SK-N-MC (cell line): ENCODE data around the gene CDH18.

ENCODE experiments used
- DNase-seq: peaks from one replicate; pipeline ENCODE4 v3.0.0-alpha.2; 2011; ENCODE audit warnings: low read depth, low spot score
- H3K27ac ChIP-seq: fragments of 200-600 bp; sonication (generic); 2 replicates; pipeline ENCODE4 v1.5.1; 2016; ENCODE audit warnings: mixed run types
- H3K36me3 ChIP-seq: fragments of 200-600 bp; sonication (generic); 2 replicates; pipeline ENCODE4 v1.6.1; 2017; ENCODE audit warnings: antibody characterized with exemption, low read length, mixed read lengths; ENCODE audit not compliant: insufficient read depth
- H3K4me3 ChIP-seq: fragments of 200-600 bp; sonication (generic); 2 replicates; pipeline ENCODE4 v1.5.1; 2016
- H3K9ac ChIP-seq: fragments of 200-600 bp; sonication (generic); 2 replicates; pipeline ENCODE4 v1.8.0; 2017; ENCODE audit warnings: mixed run types, mixed read lengths; ENCODE audit not compliant: insufficient read length
- H3K9me3 ChIP-seq: fragments of 200-600 bp; sonication (generic); 2 replicates; pipeline ENCODE4 v1.6.1; 2017; ENCODE audit warnings: low read depth, mild to moderate bottlenecking, antibody characterized with exemption, low read length, moderate library complexity, mixed read lengths
- EZH2 ChIP-seq: fragments of 200-600 bp; sonication (generic); IDR thresholded peaks from one replicate; pipeline ENCODE4 v1.6.1; 2017; ENCODE audit warnings: antibody characterized with exemption
- FOXP2 ChIP-seq: optimal IDR thresholded peaks from 2 replicates; pipeline ENCODE3; 2011; ENCODE audit warnings: mild to moderate bottlenecking, moderate library complexity; ENCODE audit not compliant: insufficient read depth; ENCODE audit errors: extremely low read length, control extremely low read depth
- POLR2AphosphoS5 ChIP-seq: IDR thresholded peaks from 2 replicates; pipeline ENCODE4 v1.6.1; 2012; ENCODE audit warnings: mild to moderate bottlenecking, low read depth, low read length, borderline replicate concordance

Gene CDH18

GRCh38 chr5:19655627-19656026, 332.4 kb downstream of the CDH18 start:
- Histone ChIP-seq H3K9me3 (no peaks in the 10 kb centered on the region), H3K9ac (no peak overlapping the region), H3K36me3 (no peaks in the 10 kb centered on the region), H3K4me3 (no peak overlapping the region), H3K27ac (no peak overlapping the region)
- TF ChIP-seq EZH2 (no peak), POLR2AphosphoS5 (no peak), FOXP2 (no peak)
- DNase-seq = no peak

GRCh38 chr5:19638461-19638860, 349.5 kb downstream of the CDH18 start:
- no peak for DNase-seq
- TF ChIP-seq POLR2AphosphoS5 (no peak), EZH2 (no peak), FOXP2 (no peak)
- H3K4me3 ChIP-seq = peak overlapping the region; percentile 37
- no peaks in the 10 kb centered on the region for H3K9me3 ChIP-seq
- no peaks in the 10 kb centered on the region for H3K36me3 ChIP-seq
- H3K9ac ChIP-seq = no peak overlapping the region
- H3K27ac ChIP-seq = 0 out of 2 replicates have a peak overlapping the region, but pooled peaks have one; percentile 48

GRCh38 chr5:19630876-19631275, 357.1 kb downstream of the CDH18 start:
- no peak overlapping the region for H3K27ac ChIP-seq

GRCh38 chr5:19626211-19626610, 361.8 kb downstream of the CDH18 start:
- no peak overlapping the region for H3K9ac ChIP-seq
- TF ChIP-seq POLR2AphosphoS5 (no peak), FOXP2 (no peak), EZH2 (no peak)
- H3K36me3 ChIP-seq = no peaks in the 10 kb centered on the region
- H3K4me3 ChIP-seq = no peak overlapping the region
- no peak for DNase-seq
- no peaks in the 10 kb centered on the region for H3K9me3 ChIP-seq
- H3K27ac ChIP-seq = no peak overlapping the region

More at GRCh38 chr5:19630876-19631275, 357.1 kb downstream of the CDH18 start:
- DNase-seq = no peak
- Histone ChIP-seq H3K9me3 (no peaks in the 10 kb centered on the region), H3K36me3 (no peaks in the 10 kb centered on the region), H3K9ac (no peak overlapping the region), H3K4me3 (no peak overlapping the region)
- TF ChIP-seq EZH2 (no peak), POLR2AphosphoS5 (no peak), FOXP2 (no peak)

GRCh38 chr5:19625562-19625961, 362.4 kb downstream of the CDH18 start:
- TF ChIP-seq FOXP2 (no peak), EZH2 (no peak), POLR2AphosphoS5 (no peak)
- Histone ChIP-seq H3K4me3 (no peak overlapping the region), H3K9me3 (no peaks in the 10 kb centered on the region), H3K27ac (no peak overlapping the region), H3K9ac (no peak overlapping the region), H3K36me3 (no peaks in the 10 kb centered on the region)
- DNase-seq = no peak

GRCh38 chr5:19619571-19619970, 368.4 kb downstream of the CDH18 start:
- Histone ChIP-seq H3K27ac (no peak overlapping the region), H3K9me3 (no peaks in the 10 kb centered on the region), H3K4me3 (no peak overlapping the region), H3K36me3 (no peaks in the 10 kb centered on the region), H3K9ac (no peak overlapping the region)
- no peak for DNase-seq
- TF ChIP-seq FOXP2 (no peak), POLR2AphosphoS5 (no peak), EZH2 (no peak)

- Histone ChIP-seq H3K4me3 (no peak overlapping the region), H3K9me3 (no peaks in the 10 kb centered on the region), H3K9ac (no peak overlapping the region), H3K36me3 (no peaks in the 10 kb centered on the region), H3K27ac (no peak overlapping the region)
- no peak for DNase-seq
- TF ChIP-seq FOXP2 (no peak), POLR2AphosphoS5 (no peak), EZH2 (no peak)
Measured at GRCh38 chr5:19616701-19617215, 371.2 kb downstream of the CDH18 start.

GRCh38 chr5:19615661-19616060, 372.3 kb downstream of the CDH18 start:
- no peak for TF ChIP-seq POLR2AphosphoS5
- no peak for TF ChIP-seq EZH2
- no peak for TF ChIP-seq FOXP2
- Histone ChIP-seq H3K4me3 (no peak overlapping the region), H3K9ac (no peak overlapping the region), H3K9me3 (no peaks in the 10 kb centered on the region), H3K36me3 (no peaks in the 10 kb centered on the region), H3K27ac (no peak overlapping the region)
- no peak for DNase-seq

- no peak for DNase-seq
- H3K9me3 ChIP-seq = no peaks in the 10 kb centered on the region
- H3K9ac ChIP-seq = no peak overlapping the region
- H3K4me3 ChIP-seq = no peak overlapping the region
- no peaks in the 10 kb centered on the region for H3K36me3 ChIP-seq
- no peak overlapping the region for H3K27ac ChIP-seq
- TF ChIP-seq EZH2 = no peak
- TF ChIP-seq POLR2AphosphoS5 = no peak
- TF ChIP-seq FOXP2 = no peak
Measured at GRCh38 chr5:19615071-19615470, 372.9 kb downstream of the CDH18 start.
